Fibroblast of lung (primary cell): ENCODE results near the gene PTPRM. TPM values are rescaled to one million over a fixed set of nuclear protein-coding genes. Genes with fewer than 3 reads are reported as not detected.

Experiments
- DNase-seq, 2 donors: peaks; one replicate each; pipeline versions ENCODE4 v3.0.0 to v3.0.0-alpha.2; 2010; ENCODE audit warnings: low read depth in 2 of 2
- H2AFZ ChIP-seq: 2 replicates; pipeline ENCODE4 v1.5.1; 2012; ENCODE audit warnings: low read length, control low read depth, inconsistent platforms
- H3K27ac ChIP-seq: 2 replicates; pipeline ENCODE4 v1.5.1; 2011; ENCODE audit warnings: low read length, control low read depth; ENCODE audit not compliant: insufficient read depth
- H3K27me3 ChIP-seq: 2 replicates; pipeline ENCODE4 v1.5.1; 2011; ENCODE audit warnings: mild to moderate bottlenecking, low read length; ENCODE audit not compliant: control insufficient read depth, insufficient read depth
- H3K36me3 ChIP-seq: 2 replicates; pipeline ENCODE4 v1.5.1; 2011; ENCODE audit warnings: low read length; ENCODE audit not compliant: control insufficient read depth, insufficient read depth
- H3K4me1 ChIP-seq: 2 replicates; pipeline ENCODE4 v1.5.1; 2011; ENCODE audit warnings: low read length; ENCODE audit not compliant: control insufficient read depth, insufficient read depth; ENCODE audit errors: extremely low read depth
- H3K4me2 ChIP-seq: 2 replicates; pipeline ENCODE4 v1.5.1; 2011; ENCODE audit warnings: low read length, control low read depth; ENCODE audit not compliant: insufficient read depth; ENCODE audit errors: extremely low read depth
- H3K4me3 ChIP-seq, 4 experiments: fragments of 200-600 bp in 1 of 4; sonication (generic) in 1 of 4; replicated peaks in 1 of 4; 2 replicates each; pipeline ENCODE4 v1.5.1; 2011 to 2016; ENCODE audit warnings: low read length in 4 of 4, low read depth in 3 of 4, mild to moderate bottlenecking in 3 of 4, control low read depth in 2 of 4, inconsistent platforms in 1 of 4, mixed read lengths in 1 of 4; ENCODE audit not compliant: insufficient read depth in 1 of 4; ENCODE audit errors: control extremely low read depth in 1 of 4
- H3K79me2 ChIP-seq: 2 replicates; pipeline ENCODE4 v1.5.1; 2012; ENCODE audit warnings: mild to moderate bottlenecking, low read length, inconsistent platforms; ENCODE audit not compliant: control insufficient read depth, insufficient read depth
- H3K9ac ChIP-seq: 2 replicates; pipeline ENCODE4 v1.5.1; 2011; ENCODE audit warnings: mild to moderate bottlenecking, low read length, control low read depth; ENCODE audit not compliant: insufficient read depth
- H3K9me3 ChIP-seq: 2 replicates; pipeline ENCODE4 v1.5.1; 2012; ENCODE audit warnings: low read depth, low read length; ENCODE audit not compliant: control insufficient read depth, insufficient read depth
- H4K20me1 ChIP-seq: 2 replicates; pipeline ENCODE4 v1.5.1; 2011; ENCODE audit warnings: low read length; ENCODE audit not compliant: control insufficient read depth, insufficient read depth; ENCODE audit errors: extremely low read depth
- CTCF ChIP-seq, 2 donors: IDR thresholded peaks in 1 of 2; conservative IDR thresholded peaks in 1 of 2; 1 replicate in 1 of 2; 2 replicates in 1 of 2; pipeline ENCODE4 v1.5.1; 2011 to 2012; ENCODE audit warnings: low read length in 2 of 2, control low read depth in 1 of 2, inconsistent platforms in 1 of 2, low read depth in 1 of 2, mild to moderate bottlenecking in 1 of 2
- EZH2 ChIP-seq: IDR thresholded peaks from 2 replicates; pipeline ENCODE4 v1.5.1; 2012; ENCODE audit warnings: low read length, control low read depth, mild to moderate bottlenecking; ENCODE audit errors: missing control alignments
- polyA plus RNA-seq, 2 donors: library from polyadenylated mRNA; depleted of rRNA in 1 of 2; stranded (reverse) in 1 of 2; unstranded in 1 of 2; fragments of >200 nt; gene quantifications; 2 replicates each; pipeline ENCODE4 v1.2.1, GENCODE V29; 2011 to 2012; ENCODE audit warnings: missing spikeins in 1 of 2
- total RNA-seq: library from RNA; depleted of rRNA; stranded (reverse); fragments of >200 nt; gene quantifications from 2 replicates; pipeline ENCODE4 v1.2.1, GENCODE V29; 2014

The PTPRM gene
- total and polyA plus RNA-seq, 2 donors (not counting 1 experiment from before 2014, with no cell fraction given), result 86.6 to 87.0 TPM

DNA sequence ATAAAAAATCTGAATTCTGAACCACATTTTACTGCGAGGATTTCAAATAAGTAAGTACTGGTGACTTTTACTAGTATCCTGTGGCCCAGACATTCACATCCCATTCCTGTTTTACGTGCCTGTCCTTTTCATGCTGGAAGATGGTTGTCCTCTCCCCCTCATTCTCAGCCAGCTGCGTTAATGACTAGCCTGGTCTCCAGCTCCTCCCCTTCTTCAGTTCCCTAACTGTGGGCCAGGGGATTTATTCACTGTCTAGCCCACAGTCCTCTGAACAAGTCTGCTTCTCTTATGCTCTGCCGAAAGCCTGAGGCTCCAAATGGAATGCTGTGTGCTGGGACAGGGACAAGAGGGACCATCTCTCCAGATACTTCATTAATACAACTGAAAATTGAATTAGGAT, 373.9 kb downstream of the PTPRM start:
- H3K79me2 ChIP-seq, result no peaks in the 10 kb centered on the region
- no peaks in the 10 kb centered on the region for H3K27me3 ChIP-seq
- H3K36me3 ChIP-seq, result no peaks in the 10 kb centered on the region
- H3K4me1 ChIP-seq, result no peaks in the 10 kb centered on the region
- H3K27ac ChIP-seq, result no peak overlapping the region
- H4K20me1 ChIP-seq, result no peaks in the 10 kb centered on the region
- H3K9ac ChIP-seq, result no peak overlapping the region
- no peak for TF ChIP-seq EZH2
- no peak for TF ChIP-seq CTCF (conservative IDR thresholded peaks at IDR 0.05 in 1 of 2, IDR thresholded peaks at IDR 0.05 in 1 of 2; ENCODE audit: low read depth in 1 of 2, low read length in 2 of 2)
- no peak overlapping the region for H3K4me3 ChIP-seq
- H3K4me2 ChIP-seq, result no peak overlapping the region
- H2AFZ ChIP-seq, result no peak overlapping the region
- no peak for DNase-seq
- no peaks in the 10 kb centered on the region for H3K9me3 ChIP-seq

- Histone ChIP-seq H3K27ac (no peak overlapping the region), H3K9ac (no peak overlapping the region), H3K79me2 (no peaks in the 10 kb centered on the region), H3K4me1 (peaks cover 3% of the 10 kb centered on the region), H3K27me3 (no peaks in the 10 kb centered on the region), H3K4me2 (no peak overlapping the region), H2AFZ (no peak overlapping the region), H3K9me3 (no peaks in the 10 kb centered on the region), H3K4me3 (no peak overlapping the region), H3K36me3 (no peaks in the 10 kb centered on the region), H4K20me1 (no peaks in the 10 kb centered on the region)
- no peak for DNase-seq
- no peak for TF ChIP-seq EZH2
- no peak for TF ChIP-seq CTCF (conservative IDR thresholded peaks at IDR 0.05 in 1 of 2, IDR thresholded peaks at IDR 0.05 in 1 of 2; ENCODE audit: low read depth in 1 of 2, low read length in 2 of 2)
Measured at GRCh38 chr18:7941533-7941932, 374.4 kb downstream of the PTPRM start.

- DNase-seq, result peak; percentile 94 to 96
- no peaks in the 10 kb centered on the region for H3K36me3 ChIP-seq
- no peaks in the 10 kb centered on the region for H3K79me2 ChIP-seq
- peak overlapping the region; percentile 74 for H3K4me2 ChIP-seq
- no peaks in the 10 kb centered on the region for H4K20me1 ChIP-seq
- no peak for TF ChIP-seq EZH2
- TF ChIP-seq CTCF (conservative IDR thresholded peaks at IDR 0.05 in 1 of 2, IDR thresholded peaks at IDR 0.05 in 1 of 2; ENCODE audit: low read depth in 1 of 2, low read length in 2 of 2), result no peak
- H3K9me3 ChIP-seq, result no peaks in the 10 kb centered on the region
- no peak overlapping the region for H3K9ac ChIP-seq
- H3K27me3 ChIP-seq, result no peaks in the 10 kb centered on the region
- H3K4me1 ChIP-seq, result peaks cover 9% of the 10 kb centered on the region
- no peak overlapping the region for H2AFZ ChIP-seq
- peak overlapping the region in 1 of 4 experiments; percentile 59 for H3K4me3 ChIP-seq
- H3K27ac ChIP-seq, result no peak overlapping the region
Measured at GRCh38 chr18:7945882-7946281, 378.8 kb downstream of the PTPRM start.
